Gastrocnemius medialis (tissue), 4 donors: ENCODE results near the gene TSHR.

ENCODE experiments used
- CTCF ChIP-seq, 5 experiments: fragments of 450-650 bp in 3 of 5; fragments of 200-600 bp in 2 of 5; sonication (generic) in 2 of 5; IDR thresholded peaks in 4 of 5; conservative IDR thresholded peaks in 1 of 5; 1 replicate in 4 of 5; 2 replicates in 1 of 5; pipeline ENCODE4 v1.5.1; 2016 to 2019; ENCODE audit warnings: antibody characterized with exemption in 5 of 5, mild to moderate bottlenecking in 3 of 5, moderate library complexity in 3 of 5
- POLR2A ChIP-seq, 2 donors: fragments of 450-650 bp; IDR thresholded peaks; one replicate each; pipeline ENCODE4 v1.6.1; 2017; ENCODE audit warnings: antibody characterized with exemption in 2 of 2, mild to moderate bottlenecking in 2 of 2, moderate library complexity in 2 of 2

- TF ChIP-seq CTCF (IDR thresholded peaks at IDR 0.05 in 4 of 5, conservative IDR thresholded peaks at IDR 0.05 in 1 of 5) (no peak), POLR2A (IDR thresholded peaks at IDR 0.05) (no peak)
These were observed 37.2 kb downstream of the TSHR start for GRCh38 chr14:80992580-80992979.
